ENCODE data around the gene GNAI3.

DNA sequence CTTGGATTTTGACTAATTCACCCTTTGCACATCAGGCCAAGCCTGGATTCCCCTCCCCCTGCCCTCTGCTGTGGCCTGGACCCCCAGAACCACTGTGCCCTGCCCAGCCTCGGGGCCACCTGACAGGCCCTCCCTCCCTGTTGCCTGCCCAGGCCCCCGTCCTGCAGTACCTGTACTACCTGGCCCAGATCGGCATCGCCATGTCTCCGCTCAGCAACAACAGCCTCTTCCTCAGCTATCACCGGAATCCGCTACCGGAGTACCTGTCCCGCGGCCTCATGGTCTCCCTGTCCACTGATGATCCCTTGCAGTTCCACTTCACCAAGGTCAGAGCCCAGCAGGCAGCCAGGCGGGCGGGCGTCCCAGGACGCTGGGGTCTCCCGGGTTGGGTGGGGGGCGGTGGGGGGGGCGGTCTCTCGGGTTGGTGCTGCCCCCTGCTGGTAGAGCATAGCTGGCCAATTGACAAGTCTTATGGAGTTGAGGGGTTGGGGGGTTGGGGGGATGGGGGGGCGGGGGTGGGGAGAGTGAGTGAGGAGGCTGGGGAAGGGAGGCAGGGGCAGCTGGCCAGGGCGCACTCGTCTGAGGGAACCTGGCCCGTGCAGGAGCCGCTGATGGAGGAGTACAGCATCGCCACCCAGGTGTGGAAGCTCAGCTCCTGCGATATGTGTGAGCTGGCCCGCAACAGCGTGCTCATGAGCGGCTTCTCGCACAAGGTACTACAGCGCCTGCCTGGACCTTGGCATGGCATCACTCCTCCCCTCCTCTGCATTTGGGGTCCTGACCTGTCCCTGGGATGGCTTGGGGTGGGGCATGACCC lies 81.9 kb downstream of the GNAI3 start:
- TF ChIP-seq, protein P1, sequence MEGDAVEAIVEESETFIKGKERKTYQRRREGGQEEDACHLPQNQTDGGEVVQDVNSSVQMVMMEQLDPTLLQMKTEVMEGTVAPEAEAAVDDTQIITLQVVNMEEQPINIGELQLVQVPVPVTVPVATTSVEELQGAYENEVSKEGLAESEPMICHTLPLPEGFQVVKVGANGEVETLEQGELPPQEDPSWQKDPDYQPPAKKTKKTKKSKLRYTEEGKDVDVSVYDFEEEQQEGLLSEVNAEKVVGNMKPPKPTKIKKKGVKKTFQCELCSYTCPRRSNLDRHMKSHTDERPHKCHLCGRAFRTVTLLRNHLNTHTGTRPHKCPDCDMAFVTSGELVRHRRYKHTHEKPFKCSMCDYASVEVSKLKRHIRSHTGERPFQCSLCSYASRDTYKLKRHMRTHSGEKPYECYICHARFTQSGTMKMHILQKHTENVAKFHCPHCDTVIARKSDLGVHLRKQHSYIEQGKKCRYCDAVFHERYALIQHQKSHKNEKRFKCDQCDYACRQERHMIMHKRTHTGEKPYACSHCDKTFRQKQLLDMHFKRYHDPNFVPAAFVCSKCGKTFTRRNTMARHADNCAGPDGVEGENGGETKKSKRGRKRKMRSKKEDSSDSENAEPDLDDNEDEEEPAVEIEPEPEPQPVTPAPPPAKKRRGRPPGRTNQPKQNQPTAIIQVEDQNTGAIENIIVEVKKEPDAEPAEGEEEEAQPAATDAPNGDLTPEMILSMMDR (IDR thresholded peaks at IDR 0.05), result peak in 1 of 3 experiments; percentile 26
- TF ChIP-seq POLR2A (IDR thresholded peaks at IDR 0.05) (no peak), POLR2AphosphoS5 (IDR thresholded peaks at IDR 0.05; ENCODE audit: insufficient read depth in 1 of 2, low read depth in 1 of 2) (no peak)

Data from vagina (tissue), 2 donors.